ENCODE data around the gene SPN.

SPN gene

DNA sequence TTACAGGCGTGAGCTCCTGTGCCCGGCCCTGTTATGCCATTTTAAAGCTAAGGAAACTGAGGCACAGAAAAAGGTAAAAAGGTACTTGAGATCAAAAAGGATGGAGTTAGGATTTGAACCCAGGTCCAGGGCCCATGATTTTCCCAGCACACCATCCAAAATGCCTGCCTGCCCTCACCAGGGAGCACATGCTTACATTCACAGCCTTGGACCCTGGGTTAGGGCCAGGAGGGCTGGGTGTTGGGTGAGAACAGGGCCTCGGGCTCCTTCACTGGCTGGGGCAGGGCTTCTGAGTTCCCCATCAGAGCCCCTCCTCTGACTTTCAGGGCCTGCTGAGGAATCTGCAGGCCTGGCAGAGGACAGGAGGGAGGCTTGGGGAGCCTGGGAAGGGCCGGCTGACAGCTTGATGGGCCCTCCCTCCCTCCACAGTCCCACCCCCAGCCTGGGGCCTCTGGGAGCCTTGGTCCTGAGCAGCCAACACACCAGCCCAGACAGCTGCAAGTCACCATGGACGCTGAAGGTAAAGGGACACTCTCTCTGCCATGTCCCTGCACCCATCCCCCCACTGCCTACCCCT is 15.7 kb downstream of the SPN start, which contains the start of gene QPRT:
Gene QPRT, plus strand, starts transcription at position 490 of the 577 bp plus-strand sequence. Its CDS starts 18 bp downstream, at position 508.
- no peaks in the 10 kb centered on the region for H3K27me3 ChIP-seq (replicated peaks; ENCODE audit: control insufficient read depth, insufficient read depth, low read length)
- H3K36me3 ChIP-seq (ENCODE audit: control insufficient read depth, insufficient read depth, low read length) = no peaks in the 10 kb centered on the region; the same call in 1 of the 2 replicates
- peak within 1 kb of the TSS; percentile 60 for H3K4me3 ChIP-seq (replicated peaks; ENCODE audit: low read depth, low read length)
- DNase-seq (ENCODE audit: extremely low read depth, insufficient read length) = peak; percentile 55
- TF ChIP-seq, protein P1, sequence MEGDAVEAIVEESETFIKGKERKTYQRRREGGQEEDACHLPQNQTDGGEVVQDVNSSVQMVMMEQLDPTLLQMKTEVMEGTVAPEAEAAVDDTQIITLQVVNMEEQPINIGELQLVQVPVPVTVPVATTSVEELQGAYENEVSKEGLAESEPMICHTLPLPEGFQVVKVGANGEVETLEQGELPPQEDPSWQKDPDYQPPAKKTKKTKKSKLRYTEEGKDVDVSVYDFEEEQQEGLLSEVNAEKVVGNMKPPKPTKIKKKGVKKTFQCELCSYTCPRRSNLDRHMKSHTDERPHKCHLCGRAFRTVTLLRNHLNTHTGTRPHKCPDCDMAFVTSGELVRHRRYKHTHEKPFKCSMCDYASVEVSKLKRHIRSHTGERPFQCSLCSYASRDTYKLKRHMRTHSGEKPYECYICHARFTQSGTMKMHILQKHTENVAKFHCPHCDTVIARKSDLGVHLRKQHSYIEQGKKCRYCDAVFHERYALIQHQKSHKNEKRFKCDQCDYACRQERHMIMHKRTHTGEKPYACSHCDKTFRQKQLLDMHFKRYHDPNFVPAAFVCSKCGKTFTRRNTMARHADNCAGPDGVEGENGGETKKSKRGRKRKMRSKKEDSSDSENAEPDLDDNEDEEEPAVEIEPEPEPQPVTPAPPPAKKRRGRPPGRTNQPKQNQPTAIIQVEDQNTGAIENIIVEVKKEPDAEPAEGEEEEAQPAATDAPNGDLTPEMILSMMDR (IDR thresholded peaks at IDR 0.05; ENCODE audit: insufficient read depth, low read length, poor library complexity, severe bottlenecking) = no peak

DNA sequence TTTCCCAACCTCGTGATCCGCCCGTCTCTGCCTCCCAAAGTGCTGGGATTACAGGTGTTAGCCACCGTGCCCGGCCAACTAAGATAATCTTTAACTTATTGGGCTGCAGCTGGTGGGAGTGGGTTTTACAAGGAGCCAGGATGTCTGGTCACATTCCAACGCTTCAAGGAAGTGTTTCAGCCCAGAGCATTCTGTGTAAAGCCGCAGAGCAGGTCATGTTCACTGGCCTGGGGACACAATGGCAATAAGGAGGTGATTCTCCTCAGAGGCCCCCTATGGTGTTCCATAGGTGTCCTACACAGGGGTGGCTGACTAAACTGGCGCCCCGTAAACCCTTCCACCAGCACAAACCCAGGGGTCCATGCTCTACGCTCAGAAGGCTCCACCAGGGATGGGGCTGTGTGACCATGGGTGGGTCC is 17.1 kb downstream of the SPN start:
- Histone ChIP-seq H3K4me3 (replicated peaks; ENCODE audit: low read depth, low read length) (peak overlapping the region; percentile 33), H3K36me3 (ENCODE audit: control insufficient read depth, insufficient read depth, low read length) (no peaks in the 10 kb centered on the region; the same call in none of the 2 replicates), H3K27me3 (replicated peaks; ENCODE audit: control insufficient read depth, insufficient read depth, low read length) (no peaks in the 10 kb centered on the region)
- TF ChIP-seq, protein P1 (IDR thresholded peaks at IDR 0.05; ENCODE audit: insufficient read depth, low read length, poor library complexity, severe bottlenecking) = no peak
- DNase-seq (ENCODE audit: extremely low read depth, insufficient read length) = no peak

DNA sequence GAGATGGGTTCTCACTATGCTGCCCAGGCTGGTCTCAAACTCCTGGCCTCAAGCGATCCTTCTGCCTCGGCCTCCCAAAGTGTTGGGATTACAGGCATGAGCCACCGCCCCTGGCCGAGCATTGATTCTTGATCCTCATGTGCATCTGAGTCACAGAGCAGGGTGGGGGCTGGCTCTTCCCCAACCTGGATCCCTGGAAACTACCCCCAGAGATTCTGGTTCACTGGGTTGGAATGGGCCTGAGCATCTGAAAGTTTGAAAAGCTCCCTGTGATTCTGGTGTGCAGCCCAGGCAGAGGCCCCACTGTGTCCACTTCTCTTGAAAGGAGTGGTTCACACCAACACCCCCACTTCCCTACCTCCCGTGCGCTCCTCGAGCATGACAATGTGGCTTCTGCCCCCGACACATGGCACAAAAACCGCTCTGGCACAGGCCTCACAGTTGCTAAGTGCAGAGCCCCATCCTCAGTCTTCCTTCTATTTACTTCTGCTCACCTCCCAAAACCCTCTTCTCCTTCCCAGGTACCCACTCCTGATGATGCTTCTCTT is 20.6 kb downstream of the SPN start:
- TF ChIP-seq, protein P1 (IDR thresholded peaks at IDR 0.05; ENCODE audit: insufficient read depth, low read length, poor library complexity, severe bottlenecking) = no peak
- DNase-seq (ENCODE audit: extremely low read depth, insufficient read length) = no peak
- Histone ChIP-seq H3K36me3 (ENCODE audit: control insufficient read depth, insufficient read depth, low read length) (no peaks in the 10 kb centered on the region; the same call in none of the 2 replicates), H3K4me3 (replicated peaks; ENCODE audit: low read depth, low read length) (no peak overlapping the region), H3K27me3 (replicated peaks; ENCODE audit: control insufficient read depth, insufficient read depth, low read length) (no peaks in the 10 kb centered on the region)

DNA sequence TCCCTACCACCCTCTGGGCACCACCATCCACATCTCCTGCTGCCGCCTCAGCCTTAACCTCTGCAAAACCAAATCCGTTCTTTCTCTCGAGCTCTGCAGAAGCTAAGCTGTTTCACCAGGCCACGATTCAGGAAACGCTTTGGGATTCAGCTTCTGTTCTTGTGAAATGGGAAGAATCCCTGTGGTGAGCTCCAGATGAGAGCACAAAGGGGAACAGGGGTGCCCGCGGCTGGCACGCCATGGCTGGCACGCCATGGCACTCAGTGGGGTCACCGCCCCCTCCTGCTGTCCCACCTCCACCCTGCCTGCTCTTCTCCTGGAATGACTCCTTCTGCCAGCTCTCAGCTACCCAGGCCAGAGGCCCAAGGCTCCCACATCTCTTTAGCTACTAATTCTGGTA is 21.6 kb downstream of the SPN start:
- no peak for DNase-seq (ENCODE audit: extremely low read depth, insufficient read length)
- Histone ChIP-seq H3K36me3 (ENCODE audit: control insufficient read depth, insufficient read depth, low read length) (no peaks in the 10 kb centered on the region; the same call in none of the 2 replicates), H3K4me3 (replicated peaks; ENCODE audit: low read depth, low read length) (no peak overlapping the region), H3K27me3 (replicated peaks; ENCODE audit: control insufficient read depth, insufficient read depth, low read length) (no peaks in the 10 kb centered on the region)
- TF ChIP-seq, protein P1 (IDR thresholded peaks at IDR 0.05; ENCODE audit: insufficient read depth, low read length, poor library complexity, severe bottlenecking) = no peak

DNA sequence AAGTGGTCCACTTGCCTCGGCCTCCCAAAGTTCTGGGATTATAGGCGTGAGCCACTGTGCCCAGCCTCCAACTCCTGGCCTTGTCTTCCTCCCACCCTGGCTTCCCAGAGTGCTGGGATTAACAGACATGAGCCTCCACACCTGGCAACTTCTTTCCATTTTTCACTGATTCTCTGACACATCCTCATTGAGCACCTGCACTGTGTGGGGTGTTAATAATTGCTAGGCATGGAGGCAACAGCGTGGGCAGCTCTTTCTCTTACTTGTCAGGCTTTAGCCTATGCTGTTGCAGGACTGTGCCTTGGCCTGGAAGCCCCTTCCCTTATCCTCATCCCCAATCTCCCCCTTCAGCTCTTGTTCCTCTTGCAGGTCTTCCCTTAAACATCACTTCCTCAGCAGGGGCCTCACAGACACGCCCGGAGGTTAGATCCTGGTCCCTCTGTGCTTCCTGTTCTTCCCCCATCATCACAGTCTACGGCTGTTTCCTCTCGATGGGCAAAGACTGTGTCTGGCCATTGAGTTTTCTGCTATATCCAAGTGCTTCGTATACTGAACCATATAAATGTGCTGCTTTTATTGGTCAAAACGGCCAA is 23.8 kb downstream of the SPN start:
- H3K27me3 ChIP-seq (replicated peaks; ENCODE audit: control insufficient read depth, insufficient read depth, low read length) = no peaks in the 10 kb centered on the region
- no peak for DNase-seq (ENCODE audit: extremely low read depth, insufficient read length)
- TF ChIP-seq, protein P1 (IDR thresholded peaks at IDR 0.05; ENCODE audit: insufficient read depth, low read length, poor library complexity, severe bottlenecking) = no peak
- H3K36me3 ChIP-seq (ENCODE audit: control insufficient read depth, insufficient read depth, low read length) = no peaks in the 10 kb centered on the region; the same call in none of the 2 replicates
- no peak overlapping the region for H3K4me3 ChIP-seq (replicated peaks; ENCODE audit: low read depth, low read length)

Data from GM06990 (cell line).